HG03196 (cell line): ENCODE data around the gene GASK1A.

ENCODE experiments used
- ATAC-seq: cut with Tn5 transposase; IDR thresholded peaks from one replicate; pipeline ENCODE4 v1.9.1; 2021; ENCODE audit not compliant: unreplicated experiment

The GASK1A gene

GRCh38 chr3:43080726-43081568 lies 101.8 kb downstream of the GASK1A start:
- ATAC-seq = no peak

DNA sequence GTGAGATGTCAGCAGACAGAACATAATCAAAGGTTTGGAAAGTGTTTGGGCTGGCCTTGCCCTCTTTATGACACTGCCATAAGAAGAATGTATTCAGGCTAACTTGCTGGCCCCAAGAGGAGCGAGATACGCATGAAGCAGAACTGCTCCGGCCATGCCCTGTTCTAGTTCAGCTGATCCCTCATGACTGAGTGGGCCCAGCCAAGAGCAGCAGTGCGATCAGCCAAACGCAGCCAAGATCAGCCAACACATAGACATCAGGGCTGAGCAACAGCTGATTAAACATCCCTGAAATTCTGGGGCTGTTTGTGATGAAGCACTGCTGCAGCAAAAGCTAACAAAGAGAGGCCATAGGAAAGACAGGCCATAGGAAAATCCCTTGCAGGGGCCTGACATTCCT lies 102.7 kb downstream of the GASK1A start:
- ATAC-seq = no peak

- ATAC-seq = no peak
Measured at GRCh38 chr3:43082457-43082856, 103.3 kb downstream of the GASK1A start.

GRCh38 chr3:43086460-43087165 lies 107.5 kb downstream of the GASK1A start:
- no peak for ATAC-seq

DNA sequence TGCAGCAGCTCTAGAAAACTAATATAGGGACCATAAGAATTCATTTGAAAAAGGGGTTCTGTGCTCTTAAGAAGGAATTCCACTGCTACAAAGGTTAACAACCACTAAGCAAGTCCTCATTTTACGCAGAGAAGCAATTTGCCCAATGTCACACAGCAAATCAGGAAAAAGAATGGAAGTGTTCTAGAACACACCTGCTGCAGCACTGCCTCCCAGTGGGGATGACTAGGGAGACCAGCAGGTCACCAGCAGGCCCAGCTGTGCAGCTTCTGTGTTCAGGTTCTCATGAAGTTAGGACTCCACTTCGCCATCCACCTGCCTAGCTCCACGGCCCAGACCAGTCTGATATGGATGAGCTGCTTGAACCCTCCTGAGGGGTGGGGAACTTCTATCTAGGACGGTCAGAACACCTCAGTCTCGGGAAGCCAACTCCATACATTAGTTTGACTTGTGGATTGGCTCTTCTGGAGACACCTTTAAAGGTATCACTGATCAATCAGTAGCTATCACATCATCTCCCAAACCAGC lies 108.2 kb downstream of the GASK1A start:
- ATAC-seq = no peak

GRCh38 chr3:43089081-43089480 lies 110.0 kb downstream of the GASK1A start:
- ATAC-seq = no peak

GRCh38 chr3:43090238-43090637 lies 111.1 kb downstream of the GASK1A start:
- no peak for ATAC-seq

DNA sequence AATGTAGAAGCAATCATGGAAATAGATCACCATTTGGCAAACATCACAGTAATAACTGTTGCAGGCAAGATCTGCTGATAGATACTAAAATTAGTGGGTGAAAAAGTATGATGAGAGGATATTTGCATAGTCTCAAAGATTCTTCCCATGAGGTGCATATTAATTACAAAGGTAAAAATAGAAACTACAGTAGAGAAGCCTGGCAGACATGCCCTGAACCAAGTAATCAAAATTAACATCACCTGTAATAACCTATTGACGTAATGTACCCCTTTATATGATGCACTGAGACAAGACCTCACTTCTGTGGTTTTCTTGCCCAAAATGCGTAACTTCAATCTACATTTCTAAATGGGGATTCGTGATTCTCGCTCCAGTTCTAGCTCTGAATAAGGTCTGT lies 112.4 kb downstream of the GASK1A start:
- ATAC-seq = no peak

- no peak for ATAC-seq
Measured at GRCh38 chr3:43093006-43093405, 113.9 kb downstream of the GASK1A start.

DNA sequence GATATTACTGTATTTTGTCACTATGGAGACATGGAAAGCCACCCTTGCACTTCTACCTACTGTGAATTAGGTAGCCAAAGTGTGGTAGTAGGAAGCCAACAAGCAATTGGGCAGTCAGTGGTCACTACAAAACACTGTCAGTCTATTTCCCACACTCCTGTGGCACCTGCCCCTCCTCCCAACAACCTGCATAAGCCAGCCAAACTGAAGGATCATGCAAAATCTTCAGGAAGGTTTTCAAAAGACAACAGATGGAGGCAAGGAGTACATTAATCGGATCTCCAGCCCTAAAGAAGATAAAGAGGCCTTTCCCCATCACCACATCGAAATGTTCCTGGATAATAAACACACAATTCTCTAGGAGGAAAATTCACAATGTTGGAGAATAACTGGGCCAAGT lies 114.9 kb downstream of the GASK1A start:
- ATAC-seq = no peak

DNA sequence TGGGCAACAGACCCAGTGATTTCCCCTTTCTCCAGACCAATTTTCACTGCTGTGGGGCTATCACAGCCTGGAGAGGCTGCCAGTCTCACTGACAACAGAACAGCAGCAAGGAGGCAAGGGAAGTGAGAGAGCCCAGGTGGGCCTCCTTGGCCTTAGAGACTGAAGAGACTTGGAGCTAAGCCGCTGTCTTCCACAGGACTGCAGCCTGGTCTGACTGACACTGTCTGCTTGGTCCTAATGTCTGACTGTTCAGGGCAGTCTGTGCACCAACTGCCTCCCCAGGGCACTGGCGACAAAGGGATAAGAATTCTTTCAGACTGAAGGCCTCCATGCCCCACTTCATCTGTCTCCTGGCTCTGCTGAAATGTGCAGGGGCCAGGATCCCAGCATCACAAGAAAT lies 115.3 kb downstream of the GASK1A start:
- ATAC-seq = no peak

DNA sequence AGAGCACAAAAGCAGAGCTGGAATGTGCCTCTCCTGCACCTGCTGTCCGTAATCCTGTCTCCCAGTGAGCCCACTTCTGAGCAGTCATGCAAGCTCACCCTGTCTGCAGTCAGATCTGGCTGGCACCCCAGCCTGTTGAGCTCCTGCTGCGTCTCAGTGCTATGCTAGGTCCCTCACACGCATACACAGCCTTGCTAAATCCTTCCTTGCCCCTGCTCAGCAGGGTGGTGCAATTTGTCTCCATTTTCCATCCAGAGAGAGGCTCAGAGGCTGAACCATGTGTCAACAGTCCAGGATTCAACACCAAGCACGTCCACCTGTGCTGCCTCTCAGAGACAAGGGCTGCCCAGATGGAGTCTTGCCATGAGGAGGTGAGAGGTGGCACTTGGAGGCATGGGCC lies 115.7 kb downstream of the GASK1A start:
- no peak for ATAC-seq

- ATAC-seq = no peak
Measured at GRCh38 chr3:43095370-43095769, 116.3 kb downstream of the GASK1A start.

- ATAC-seq = no peak
Measured at GRCh38 chr3:43096761-43097160, 117.7 kb downstream of the GASK1A start.

- no peak for ATAC-seq
Measured at GRCh38 chr3:43097400-43098080, 118.4 kb downstream of the GASK1A start.

- no peak for ATAC-seq
Measured at GRCh38 chr3:43098761-43099160, 119.7 kb downstream of the GASK1A start.

DNA sequence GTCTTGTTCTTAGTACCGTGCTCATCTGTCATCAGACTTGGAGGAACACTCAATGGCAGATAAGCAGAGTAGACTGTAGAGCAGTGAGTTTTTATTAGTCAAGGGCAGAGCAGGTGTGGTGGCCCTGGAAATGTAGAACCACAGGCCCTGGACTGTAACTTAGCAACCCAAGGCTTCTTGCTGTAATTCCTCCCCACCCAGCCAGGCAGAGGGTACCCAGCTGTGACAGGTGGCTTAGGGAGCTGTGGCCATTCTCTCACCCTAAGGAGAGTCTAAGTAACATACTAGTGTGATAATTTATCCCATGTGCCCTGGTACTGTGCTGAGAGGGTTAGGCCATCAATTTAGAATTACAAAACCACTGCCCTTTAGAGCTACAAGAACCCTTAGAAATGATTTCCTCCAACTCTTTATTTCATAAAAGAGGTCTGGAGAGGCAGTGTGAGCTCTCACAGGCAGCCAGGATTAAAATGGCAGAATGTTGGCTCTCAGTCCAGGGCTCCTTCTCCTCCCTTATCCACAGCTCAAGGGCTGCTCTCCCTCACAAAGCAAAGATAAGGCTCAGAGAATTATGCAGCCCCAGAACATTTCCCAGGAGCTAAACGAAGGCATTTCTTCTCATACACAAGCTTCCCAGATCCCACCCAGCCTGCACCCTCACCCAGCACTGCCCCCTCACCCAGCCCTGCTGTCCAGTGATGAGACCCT lies 123.8 kb downstream of the GASK1A start:
- no peak for ATAC-seq

DNA sequence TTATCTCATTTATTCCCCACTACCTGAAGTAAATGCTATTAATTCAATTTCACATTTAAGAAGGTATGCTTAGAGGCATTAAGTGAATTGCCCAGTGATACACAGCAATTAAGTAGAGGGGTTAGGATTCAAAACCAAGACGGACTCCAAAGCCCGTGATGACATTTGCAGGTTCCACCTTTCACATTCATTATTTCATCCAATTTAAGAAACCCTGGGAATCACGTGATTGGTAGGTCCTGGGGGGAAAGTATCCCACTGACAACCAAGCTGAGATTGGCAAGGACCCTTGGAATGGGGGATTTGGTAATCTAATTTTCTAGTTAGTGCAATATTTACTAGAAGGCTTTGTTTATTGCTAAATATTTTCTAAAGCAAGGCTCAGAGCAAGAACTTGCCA lies 124.9 kb downstream of the GASK1A start:
- ATAC-seq = no peak

GRCh38 chr3:43104660-43105595 lies 125.8 kb downstream of the GASK1A start:
- ATAC-seq = no peak
